ENCODE data around the gene PFKP. TPM values are rescaled to one million over a fixed set of nuclear protein-coding genes. Genes with fewer than 3 reads are reported as not detected.

Gene PFKP
- total and polyA plus RNA-seq, 4 experiments from 2014 or later: 62.4 to 83.6 (median 73.2) TPM

- H3K27ac Mint-ChIP-seq: peak overlapping the region in 2 of 7 donors; percentile 50 to 68
- Histone ChIP-seq H3K4me3 (ENCODE audit: low read length in 2 of 2) (no peak overlapping the region), H3K36me3 (ENCODE audit: insufficient read depth, low read length) (no peaks in the 10 kb centered on the region), H3K27me3 (ENCODE audit: insufficient read depth, low read length) (no peaks in the 10 kb centered on the region), H3K4me1 (ENCODE audit: insufficient read depth, low read length) (peaks cover 15% of the 10 kb centered on the region), H3K9me3 (ENCODE audit: control insufficient read depth in 1 of 2, low read length in 2 of 2) (no peaks in the 10 kb centered on the region), H3K27ac (ENCODE audit: low read depth, low read length) (no peak overlapping the region)
- POLR2A ChIA-PET (ENCODE audit: partially characterized antibody): interaction anchor here (0.9 kb wide), 1 partner anchor 12 kb away, joined by 3 read pairs; no protein-coding TSS in a partner anchor
- DNase-seq: no peak
- intact Hi-C loops (cut with micrococcal nuclease): no loop called here
- peaks cover 10 to 24% (median 17%) of the 10 kb centered on the region in 4 donors for H3K4me1 Mint-ChIP-seq
- peaks cover 0 to 1% of the 10 kb centered on the region in 2 donors for H3K27me3 Mint-ChIP-seq
- CTCF ChIA-PET (ENCODE audit: partially characterized antibody): no interaction called here
- peaks cover 0 to 2% (median 0%) of the 10 kb centered on the region in 8 donors for H3K9me3 Mint-ChIP-seq
- H3K4me3 Mint-ChIP-seq: peak overlapping the region; percentile 64 to 82 (median 76)
- H3K36me3 Mint-ChIP-seq: peaks cover 4 to 12% of the 10 kb centered on the region in 2 donors
These were observed 1.7 kb upstream of the PFKP start for GRCh38 chr10:3065622-3066021.

GRCh38 chr10:3066317-3067117, 831 bp upstream of the PFKP start:
- Mint-ChIP-seq H3K27ac (peak overlapping the region in 1 of 7 donors; percentile 68), H3K9me3 (peaks cover 0 to 2% (median 0%) of the 10 kb centered on the region in 8 donors), H3K4me3 (peak overlapping the region; percentile 64 to 89 (median 78)), H3K36me3 (peaks cover 8 to 16% of the 10 kb centered on the region in 2 donors), H3K27me3 (peaks cover 0 to 1% of the 10 kb centered on the region in 2 donors), H3K4me1 (peaks cover 15 to 32% (median 25%) of the 10 kb centered on the region in 4 donors)
- Histone ChIP-seq H3K9me3 (ENCODE audit: control insufficient read depth in 1 of 2, low read length in 2 of 2) (no peaks in the 10 kb centered on the region), H3K36me3 (ENCODE audit: insufficient read depth, low read length) (no peaks in the 10 kb centered on the region), H3K27ac (ENCODE audit: low read depth, low read length) (no peak overlapping the region), H3K4me3 (ENCODE audit: low read length in 2 of 2) (peak overlapping the region in 1 of 2 donors; percentile 75), H3K27me3 (ENCODE audit: insufficient read depth, low read length) (no peaks in the 10 kb centered on the region), H3K4me1 (ENCODE audit: insufficient read depth, low read length) (peaks cover 19% of the 10 kb centered on the region)
- CTCF ChIA-PET (ENCODE audit: partially characterized antibody): no interaction called here
- intact Hi-C loops (cut with micrococcal nuclease): loop anchor here (1.0 kb wide), 1 partner anchor 106 kb away; the partner anchor contains the start of gene PITRM1
- POLR2A ChIA-PET (ENCODE audit: partially characterized antibody): interaction anchor here (0.9 kb wide), 1 partner anchor 11 kb away, joined by 3 read pairs; no protein-coding TSS in a partner anchor
- DNase-seq: no peak

GRCh38 chr10:3067859-3068179, 471 bp downstream of the PFKP start:
- peaks cover 8 to 16% of the 10 kb centered on the region in 2 donors for H3K36me3 Mint-ChIP-seq
- H3K4me3 ChIP-seq (ENCODE audit: low read length in 2 of 2): peak overlapping the region; percentile 69 to 75
- ChIA-PET CTCF (ENCODE audit: partially characterized antibody) (no interaction called here), POLR2A (ENCODE audit: partially characterized antibody) (interaction anchor here (1.0 to 1.4 kb wide), 4 partner anchors 23 to 105 kb away, joined by 4 to 7 read pairs (median 6); partner anchors contain the start of gene PITRM1)
- H3K27ac Mint-ChIP-seq: peak overlapping the region; percentile 51 to 87 (median 72)
- H3K4me1 Mint-ChIP-seq: peaks cover 18 to 44% (median 34%) of the 10 kb centered on the region in 4 donors
- H3K27ac ChIP-seq (ENCODE audit: low read depth, low read length): peak overlapping the region; percentile 72
- no peaks in the 10 kb centered on the region for H3K36me3 ChIP-seq (ENCODE audit: insufficient read depth, low read length)
- H3K4me3 Mint-ChIP-seq: peak overlapping the region; percentile 88 to 95 (median 90)
- peaks cover 29% of the 10 kb centered on the region for H3K4me1 ChIP-seq (ENCODE audit: insufficient read depth, low read length)
- no peaks in the 10 kb centered on the region for H3K27me3 ChIP-seq (ENCODE audit: insufficient read depth, low read length)
- intact Hi-C loops (cut with micrococcal nuclease): loop anchor here (1.0 kb wide), 2 partner anchors 27 to 104 kb away; partner anchors contain the start of gene PITRM1
- H3K27me3 Mint-ChIP-seq: peaks cover 0 to 1% of the 10 kb centered on the region in 2 donors
- peaks cover 0 to 2% (median 0%) of the 10 kb centered on the region in 8 donors for H3K9me3 Mint-ChIP-seq
- H3K9me3 ChIP-seq (ENCODE audit: control insufficient read depth in 1 of 2, low read length in 2 of 2): no peaks in the 10 kb centered on the region
- DNase-seq: peak in 2 of 5 donors; percentile 11 to 51

- intact Hi-C loops (cut with micrococcal nuclease): loop anchor here (1.0 kb wide), 1 partner anchor 27 kb away; no protein-coding TSS in a partner anchor
- Histone ChIP-seq H3K4me1 (ENCODE audit: insufficient read depth, low read length) (peaks cover 35% of the 10 kb centered on the region), H3K36me3 (ENCODE audit: insufficient read depth, low read length) (no peaks in the 10 kb centered on the region), H3K27ac (ENCODE audit: low read depth, low read length) (peak overlapping the region; percentile 72), H3K4me3 (ENCODE audit: low read length in 2 of 2) (peak overlapping the region; percentile 69 to 75), H3K9me3 (ENCODE audit: control insufficient read depth in 1 of 2, low read length in 2 of 2) (no peaks in the 10 kb centered on the region), H3K27me3 (ENCODE audit: insufficient read depth, low read length) (no peaks in the 10 kb centered on the region)
- Mint-ChIP-seq H3K27ac (peak overlapping the region; percentile 64 to 87 (median 82)), H3K4me3 (peak overlapping the region; percentile 88 to 95 (median 90)), H3K9me3 (peaks cover 0 to 2% (median 0%) of the 10 kb centered on the region in 8 donors), H3K27me3 (peaks cover 0 to 1% of the 10 kb centered on the region in 2 donors), H3K4me1 (peaks cover 18 to 50% (median 38%) of the 10 kb centered on the region in 4 donors), H3K36me3 (peaks cover 8 to 16% of the 10 kb centered on the region in 2 donors)
- ChIA-PET POLR2A (ENCODE audit: partially characterized antibody) (interaction anchor here (0.8 to 1.4 kb wide), 5 partner anchors 23 to 104 kb away, joined by 3 to 7 read pairs (median 5); partner anchors contain the start of gene PITRM1), CTCF (ENCODE audit: partially characterized antibody) (no interaction called here)
- peak; percentile 44 to 71 (median 60) for DNase-seq
These were observed 1.0 kb downstream of the PFKP start for GRCh38 chr10:3068201-3068967.

- H3K9me3 ChIP-seq (ENCODE audit: control insufficient read depth in 1 of 2, low read length in 2 of 2): no peaks in the 10 kb centered on the region
- no peaks in the 10 kb centered on the region for H3K27me3 ChIP-seq (ENCODE audit: insufficient read depth, low read length)
- peaks cover 0 to 1% of the 10 kb centered on the region in 2 donors for H3K27me3 Mint-ChIP-seq
- H3K27ac Mint-ChIP-seq: peak overlapping the region; percentile 30 to 82 (median 64)
- H3K27ac ChIP-seq (ENCODE audit: low read depth, low read length): peak overlapping the region; percentile 72
- H3K4me1 Mint-ChIP-seq: peaks cover 20 to 57% (median 42%) of the 10 kb centered on the region in 4 donors
- intact Hi-C loops (cut with micrococcal nuclease): loop anchor here (1.0 kb wide), 1 partner anchor 26 kb away; no protein-coding TSS in a partner anchor
- H3K4me1 ChIP-seq (ENCODE audit: insufficient read depth, low read length): peaks cover 41% of the 10 kb centered on the region
- H3K9me3 Mint-ChIP-seq: peaks cover 0 to 2% (median 0%) of the 10 kb centered on the region in 8 donors
- CTCF ChIA-PET (ENCODE audit: partially characterized antibody): interaction anchor here (1.0 to 1.7 kb wide), 3 partner anchors 10 to 36 kb away, joined by 3 to 8 read pairs (median 3); no protein-coding TSS in a partner anchor
- peak overlapping the region; percentile 84 to 95 (median 88) for H3K4me3 Mint-ChIP-seq
- H3K36me3 ChIP-seq (ENCODE audit: insufficient read depth, low read length): no peaks in the 10 kb centered on the region
- DNase-seq: peak in 3 of 5 donors; percentile 19 to 22 (median 20)
- POLR2A ChIA-PET (ENCODE audit: partially characterized antibody): interaction anchor here (0.8 to 1.4 kb wide), 5 partner anchors 10 to 103 kb away, joined by 3 to 7 read pairs (median 5); partner anchors contain the start of gene PITRM1
- peak overlapping the region; percentile 17 to 75 for H3K4me3 ChIP-seq (ENCODE audit: low read length in 2 of 2)
- peaks cover 8 to 16% of the 10 kb centered on the region in 2 donors for H3K36me3 Mint-ChIP-seq
These were observed 1.8 kb downstream of the PFKP start for GRCh38 chr10:3068968-3069737.

- peaks cover 26 to 65% (median 44%) of the 10 kb centered on the region in 4 donors for H3K4me1 Mint-ChIP-seq
- no peak for DNase-seq
- H3K4me3 Mint-ChIP-seq: peak overlapping the region; percentile 83 to 87 (median 85)
- Histone ChIP-seq H3K27ac (ENCODE audit: low read depth, low read length) (no peak overlapping the region), H3K4me1 (ENCODE audit: insufficient read depth, low read length) (peaks cover 41% of the 10 kb centered on the region), H3K27me3 (ENCODE audit: insufficient read depth, low read length) (no peaks in the 10 kb centered on the region), H3K4me3 (ENCODE audit: low read length in 2 of 2) (no peak overlapping the region), H3K9me3 (ENCODE audit: control insufficient read depth in 1 of 2, low read length in 2 of 2) (no peaks in the 10 kb centered on the region), H3K36me3 (ENCODE audit: insufficient read depth, low read length) (no peaks in the 10 kb centered on the region)
- peaks cover 0 to 2% (median 0%) of the 10 kb centered on the region in 8 donors for H3K9me3 Mint-ChIP-seq
- ChIA-PET CTCF (ENCODE audit: partially characterized antibody) (interaction anchor here (1.0 to 1.7 kb wide), 3 partner anchors 9 to 37 kb away, joined by 3 to 8 read pairs (median 3); no protein-coding TSS in a partner anchor), POLR2A (ENCODE audit: partially characterized antibody) (interaction anchor here (1.2 kb wide), 1 partner anchor 9 kb away, joined by 5 read pairs; no protein-coding TSS in a partner anchor)
- intact Hi-C loops (cut with micrococcal nuclease): no loop called here
- H3K27me3 Mint-ChIP-seq: peaks cover 0 to 1% of the 10 kb centered on the region in 2 donors
- H3K27ac Mint-ChIP-seq: peak overlapping the region; percentile 8 to 82 (median 58)
- peaks cover 8 to 19% of the 10 kb centered on the region in 2 donors for H3K36me3 Mint-ChIP-seq
These were observed 2.5 kb downstream of the PFKP start for GRCh38 chr10:3069876-3070275.

Measured in CD4-positive, alpha-beta memory T cell (primary cell).